HEK293 (cell line): Measurements from ENCODE around the gene DNAJB6.

Experiments
- CTCF ChIA-PET: fragments of 350-600 bp; formaldehyde crosslinking; extraction: SDS; loops from one replicate; lab custom pipeline; 2021; ENCODE audit warnings: antibody characterized with exemption; lab: Yijun Ruan, JAX
- POLR2A ChIA-PET: fragments of 300-600 bp; formaldehyde crosslinking; extraction: SDS; loops from one replicate; lab custom pipeline; 2020; ENCODE audit warnings: antibody characterized with exemption, inconsistent platforms; lab: Yijun Ruan, JAX
- H3K27ac ChIP-seq: fragments of 200-500 bp; sonication (Bioruptor generic); 2 replicates; pipeline ENCODE4 v1.5.1; 2014; ENCODE audit warnings: low read depth, low read length, control low read depth, inconsistent platforms; ENCODE audit errors: extremely low read depth
- H3K36me3 ChIP-seq, 2 experiments: fragments of 200-500 bp in 1 of 2; sonication (Bioruptor generic) in 1 of 2; 1 replicate in 1 of 2; 2 replicates in 1 of 2; pipeline ENCODE4 v1.5.1; 2014 to 2017; ENCODE audit warnings: inconsistent platforms in 2 of 2, low read length in 2 of 2; ENCODE audit not compliant: control insufficient read depth in 2 of 2, insufficient read depth in 1 of 2
- H3K4me1 ChIP-seq: fragments of 200-500 bp; sonication (Bioruptor generic); 2 replicates; pipeline ENCODE4 v1.5.1; 2014; ENCODE audit warnings: mild to moderate bottlenecking, low read length, inconsistent platforms; ENCODE audit not compliant: control insufficient read depth, insufficient read depth
- H3K4me3 ChIP-seq: 2 replicates; pipeline ENCODE4 v1.5.1; 2011; ENCODE audit warnings: low read depth, mild to moderate bottlenecking, control low read depth, low read length, moderate library complexity
- H3K9me3 ChIP-seq: fragments of 200-500 bp; sonication (Bioruptor generic); 2 replicates; pipeline ENCODE4 v1.5.1; 2014; ENCODE audit warnings: low read depth, low read length, inconsistent platforms; ENCODE audit not compliant: control insufficient read depth, insufficient read depth
- BCL11A ChIP-seq: fragments of 450-650 bp; formaldehyde crosslinking; IDR thresholded peaks from 2 replicates; pipeline ENCODE4 v1.5.1; 2016; ENCODE audit warnings: low read depth, missing biosample characterization, missing genetic modification characterization
- REST ChIP-seq: fragments of 450-650 bp; formaldehyde crosslinking; IDR thresholded peaks from 2 replicates; pipeline ENCODE4 v1.5.1; 2016; ENCODE audit warnings: missing biosample characterization, missing genetic modification characterization
- ZNF132 ChIP-seq: fragments of 450-650 bp; formaldehyde crosslinking; IDR thresholded peaks from 2 replicates; pipeline ENCODE4 v1.5.1; 2017; ENCODE audit warnings: missing biosample characterization, missing genetic modification characterization, borderline replicate concordance
- ZNF146 ChIP-seq: fragments of 450-650 bp; formaldehyde crosslinking; IDR thresholded peaks from 2 replicates; pipeline ENCODE4 v1.5.1; 2016; ENCODE audit warnings: missing biosample characterization, missing genetic modification characterization
- ZNF184 ChIP-seq: fragments of 450-650 bp; IDR thresholded peaks from 2 replicates; pipeline ENCODE4 v1.5.1; 2018; ENCODE audit warnings: missing biosample characterization, mild to moderate bottlenecking, missing genetic modification characterization
- ZNF2 ChIP-seq: fragments of 450-650 bp; formaldehyde crosslinking; IDR thresholded peaks from 2 replicates; pipeline ENCODE4 v1.5.1; 2016; ENCODE audit warnings: missing biosample characterization, missing genetic modification characterization
- ZNF202 ChIP-seq: fragments of 450-650 bp; formaldehyde crosslinking; IDR thresholded peaks from 2 replicates; pipeline ENCODE4 v1.5.1; 2016; ENCODE audit warnings: missing biosample characterization, missing genetic modification characterization, borderline replicate concordance
- ZNF266 ChIP-seq: fragments of 450-650 bp; formaldehyde crosslinking; IDR thresholded peaks from 2 replicates; pipeline ENCODE4 v1.5.1; 2016; ENCODE audit warnings: missing biosample characterization, missing genetic modification characterization, low read depth
- ZNF416 ChIP-seq: fragments of 450-650 bp; formaldehyde crosslinking; IDR thresholded peaks from 2 replicates; pipeline ENCODE4 v1.5.1; 2016; ENCODE audit warnings: missing biosample characterization, missing genetic modification characterization
- ZNF423 ChIP-seq: fragments of 450-650 bp; formaldehyde crosslinking; IDR thresholded peaks from 2 replicates; pipeline ENCODE4 v1.5.1; 2016; ENCODE audit warnings: missing biosample characterization, missing genetic modification characterization
- ZNF555 ChIP-seq: fragments of 450-650 bp; formaldehyde crosslinking; conservative IDR thresholded peaks from 2 replicates; pipeline ENCODE4 v1.5.1; 2017; ENCODE audit warnings: missing biosample characterization, mild to moderate bottlenecking, missing genetic modification characterization, inconsistent platforms
- ZNF561 ChIP-seq: fragments of 450-650 bp; IDR thresholded peaks from 2 replicates; pipeline ENCODE4 v1.5.1; 2018; ENCODE audit warnings: missing biosample characterization, missing genetic modification characterization, borderline replicate concordance
- ZNF704 ChIP-seq: fragments of 450-650 bp; formaldehyde crosslinking; IDR thresholded peaks from 2 replicates; pipeline ENCODE4 v1.5.1; 2016; ENCODE audit warnings: missing biosample characterization, missing genetic modification characterization
- ZSCAN16 ChIP-seq: fragments of 450-650 bp; formaldehyde crosslinking; IDR thresholded peaks from 2 replicates; pipeline ENCODE4 v1.5.1; 2016; ENCODE audit warnings: missing biosample characterization, missing genetic modification characterization
- TF ChIP-seq, protein P1 (sequence below): fragments of 450-650 bp; formaldehyde crosslinking; IDR thresholded peaks from 2 replicates; pipeline ENCODE4 v1.5.1; 2016; ENCODE audit warnings: missing biosample characterization, missing genetic modification characterization, low read depth
- TF ChIP-seq, protein P2 (sequence below): fragments of 450-650 bp; formaldehyde crosslinking; IDR thresholded peaks from 2 replicates; pipeline ENCODE4 v1.5.1; 2016; ENCODE audit warnings: missing biosample characterization, missing genetic modification characterization

DNAJB6 gene

DNA sequence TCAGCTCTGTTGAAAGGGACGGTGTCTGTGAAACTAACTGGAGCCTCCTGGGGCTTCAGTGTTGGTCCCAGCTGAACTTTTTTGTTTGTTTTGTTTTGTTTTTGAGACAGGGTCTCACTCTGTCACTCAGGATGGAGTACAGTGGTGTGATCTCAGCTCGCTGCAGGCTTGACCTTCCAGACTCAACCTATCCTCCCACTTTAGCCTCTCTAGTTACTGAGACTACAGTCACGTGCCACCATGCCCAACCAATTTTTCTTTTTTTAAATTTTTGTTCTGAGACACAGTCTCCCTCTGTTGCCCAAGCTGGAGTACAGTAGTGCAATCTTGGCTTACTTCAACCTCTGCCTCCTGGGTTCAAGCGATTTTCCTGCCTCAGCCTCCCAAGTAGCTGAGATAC lies 13.4 kb upstream of the DNAJB6 start:
- Histone ChIP-seq H3K27ac (no peak overlapping the region), H3K4me3 (no peak overlapping the region), H3K4me1 (no peaks in the 10 kb centered on the region), H3K9me3 (no peaks in the 10 kb centered on the region), H3K36me3 (no peaks in the 10 kb centered on the region)
- ChIA-PET POLR2A (no interaction called here), CTCF (interaction anchor here (0.6 kb wide), 1 partner anchor 9 kb away, joined by 3 read pairs; no protein-coding TSS in a partner anchor)
- no peak for TF ChIP-seq ZNF146 (tag by site-specific recombination)
- no peak for TF ChIP-seq ZNF423 (tag by site-specific recombination)
- TF ChIP-seq ZNF416 (tag by site-specific recombination): no peak
- no peak for TF ChIP-seq ZNF561 (tag by site-specific recombination)
- no peak for TF ChIP-seq ZNF202 (tag by site-specific recombination)
- TF ChIP-seq ZNF184 (tag by site-specific recombination): no peak
- TF ChIP-seq, protein P1, sequence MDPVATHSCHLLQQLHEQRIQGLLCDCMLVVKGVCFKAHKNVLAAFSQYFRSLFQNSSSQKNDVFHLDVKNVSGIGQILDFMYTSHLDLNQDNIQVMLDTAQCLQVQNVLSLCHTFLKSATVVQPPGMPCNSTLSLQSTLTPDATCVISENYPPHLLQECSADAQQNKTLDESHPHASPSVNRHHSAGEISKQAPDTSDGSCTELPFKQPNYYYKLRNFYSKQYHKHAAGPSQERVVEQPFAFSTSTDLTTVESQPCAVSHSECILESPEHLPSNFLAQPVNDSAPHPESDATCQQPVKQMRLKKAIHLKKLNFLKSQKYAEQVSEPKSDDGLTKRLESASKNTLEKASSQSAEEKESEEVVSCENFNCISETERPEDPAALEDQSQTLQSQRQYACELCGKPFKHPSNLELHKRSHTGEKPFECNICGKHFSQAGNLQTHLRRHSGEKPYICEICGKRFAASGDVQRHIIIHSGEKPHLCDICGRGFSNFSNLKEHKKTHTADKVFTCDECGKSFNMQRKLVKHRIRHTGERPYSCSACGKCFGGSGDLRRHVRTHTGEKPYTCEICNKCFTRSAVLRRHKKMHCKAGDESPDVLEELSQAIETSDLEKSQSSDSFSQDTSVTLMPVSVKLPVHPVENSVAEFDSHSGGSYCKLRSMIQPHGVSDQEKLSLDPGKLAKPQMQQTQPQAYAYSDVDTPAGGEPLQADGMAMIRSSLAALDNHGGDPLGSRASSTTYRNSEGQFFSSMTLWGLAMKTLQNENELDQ (tag by site-specific recombination): no peak
- TF ChIP-seq ZNF555 (tag by site-specific recombination): no peak
- TF ChIP-seq, protein P2, sequence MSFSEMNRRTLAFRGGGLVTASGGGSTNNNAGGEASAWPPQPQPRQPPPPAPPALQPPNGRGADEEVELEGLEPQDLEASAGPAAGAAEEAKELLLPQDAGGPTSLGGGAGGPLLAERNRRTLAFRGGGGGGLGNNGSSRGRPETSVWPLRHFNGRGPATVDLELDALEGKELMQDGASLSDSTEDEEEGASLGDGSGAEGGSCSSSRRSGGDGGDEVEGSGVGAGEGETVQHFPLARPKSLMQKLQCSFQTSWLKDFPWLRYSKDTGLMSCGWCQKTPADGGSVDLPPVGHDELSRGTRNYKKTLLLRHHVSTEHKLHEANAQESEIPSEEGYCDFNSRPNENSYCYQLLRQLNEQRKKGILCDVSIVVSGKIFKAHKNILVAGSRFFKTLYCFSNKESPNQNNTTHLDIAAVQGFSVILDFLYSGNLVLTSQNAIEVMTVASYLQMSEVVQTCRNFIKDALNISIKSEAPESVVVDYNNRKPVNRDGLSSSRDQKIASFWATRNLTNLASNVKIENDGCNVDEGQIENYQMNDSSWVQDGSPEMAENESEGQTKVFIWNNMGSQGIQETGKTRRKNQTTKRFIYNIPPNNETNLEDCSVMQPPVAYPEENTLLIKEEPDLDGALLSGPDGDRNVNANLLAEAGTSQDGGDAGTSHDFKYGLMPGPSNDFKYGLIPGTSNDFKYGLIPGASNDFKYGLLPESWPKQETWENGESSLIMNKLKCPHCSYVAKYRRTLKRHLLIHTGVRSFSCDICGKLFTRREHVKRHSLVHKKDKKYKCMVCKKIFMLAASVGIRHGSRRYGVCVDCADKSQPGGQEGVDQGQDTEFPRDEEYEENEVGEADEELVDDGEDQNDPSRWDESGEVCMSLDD (tag by site-specific recombination): no peak
- no peak for TF ChIP-seq ZNF704 (tag by site-specific recombination)
- no peak for TF ChIP-seq ZNF266 (tag by site-specific recombination)
- no peak for TF ChIP-seq REST (tag by site-specific recombination)
- TF ChIP-seq ZSCAN16 (tag by site-specific recombination): no peak
- no peak for TF ChIP-seq ZNF132 (tag by site-specific recombination)
- TF ChIP-seq BCL11A (tag by site-specific recombination): no peak
- no peak for TF ChIP-seq ZNF2 (tag by site-specific recombination)
